COLO829 (cell line): ENCODE results near the gene PAM16.

Experiments
- DNase-seq: peaks from one replicate; pipeline ENCODE4 v3.0.0; 2012; ENCODE audit warnings: low spot score

PAM16 gene

DNA sequence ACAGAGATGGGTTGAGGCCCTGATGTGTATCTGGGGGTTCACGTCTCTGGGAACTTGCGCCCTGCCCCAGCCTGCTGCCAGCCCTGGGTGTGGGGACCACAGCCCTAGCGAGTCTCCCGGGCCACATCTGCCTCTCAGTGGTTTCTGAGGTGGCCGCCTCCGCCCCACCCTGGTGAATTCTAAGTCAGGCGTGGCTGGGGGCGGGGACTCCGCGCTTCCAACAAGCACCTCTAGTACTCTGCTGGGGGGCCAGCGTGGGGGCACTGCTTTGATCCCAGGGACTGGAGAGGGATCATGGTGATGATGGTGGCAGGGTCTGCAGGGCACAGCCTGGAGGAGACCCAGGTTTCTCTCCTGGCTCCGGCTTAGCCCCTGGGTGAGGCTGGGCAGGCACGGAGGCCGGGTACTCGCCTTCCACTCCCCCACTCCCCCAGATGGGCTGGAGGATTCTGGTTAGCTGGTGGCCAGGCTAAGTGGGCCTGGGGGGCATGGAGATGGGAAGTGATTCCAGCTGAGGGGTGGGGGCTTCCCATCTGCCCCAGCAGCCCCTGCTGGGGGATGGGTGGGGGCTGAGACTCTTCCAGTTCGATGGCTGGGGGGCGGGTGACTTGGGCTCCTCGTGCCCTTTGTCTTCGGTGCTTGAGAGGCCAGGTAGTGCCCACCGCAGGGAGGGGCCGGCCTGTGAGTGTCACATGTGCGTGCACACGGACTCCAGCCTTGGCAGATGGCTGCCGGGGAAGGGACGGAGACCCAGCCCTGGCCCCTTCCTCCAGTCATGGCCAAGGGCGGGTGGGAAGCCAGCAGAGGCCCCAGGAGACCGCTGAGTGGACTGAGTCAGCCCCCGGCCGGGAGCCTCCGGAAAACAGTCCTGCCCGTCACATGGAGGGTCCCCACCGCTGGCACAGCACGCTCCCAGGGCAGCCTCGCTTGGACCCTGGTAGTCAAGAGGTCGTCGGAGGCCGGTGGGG, 31.4 kb downstream of the PAM16 start:
- no peak for DNase-seq

DNA sequence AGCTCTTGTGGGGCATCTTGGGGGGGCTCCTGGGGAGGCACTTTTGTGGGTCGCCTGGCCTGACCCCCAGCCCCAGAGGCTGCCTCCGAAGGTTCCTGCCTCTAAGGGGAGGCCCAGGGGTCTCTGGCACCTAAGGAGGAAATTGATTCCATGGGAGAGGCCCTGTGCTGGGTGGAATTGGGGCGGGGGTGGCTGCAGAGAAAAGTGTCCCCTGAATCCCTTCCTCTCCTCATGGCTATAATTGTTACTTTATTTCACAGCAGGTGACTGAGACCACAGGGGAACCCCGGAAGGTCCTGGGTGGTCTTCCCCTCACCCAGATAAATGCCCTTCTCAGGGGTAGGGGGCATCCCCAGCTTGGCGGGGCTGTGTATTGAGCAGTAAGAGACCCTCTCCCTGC, 32.2 kb downstream of the PAM16 start:
- DNase-seq, result no peak

- DNase-seq, result no peak
Observed at GRCh38 chr16:4318451-4318910, 32.6 kb downstream of the PAM16 start.

- no peak for DNase-seq
Observed at GRCh38 chr16:4317532-4318450, 33.3 kb downstream of the PAM16 start.

GRCh38 chr16:4316864-4317531, 34.1 kb downstream of the PAM16 start:
- no peak for DNase-seq

DNA sequence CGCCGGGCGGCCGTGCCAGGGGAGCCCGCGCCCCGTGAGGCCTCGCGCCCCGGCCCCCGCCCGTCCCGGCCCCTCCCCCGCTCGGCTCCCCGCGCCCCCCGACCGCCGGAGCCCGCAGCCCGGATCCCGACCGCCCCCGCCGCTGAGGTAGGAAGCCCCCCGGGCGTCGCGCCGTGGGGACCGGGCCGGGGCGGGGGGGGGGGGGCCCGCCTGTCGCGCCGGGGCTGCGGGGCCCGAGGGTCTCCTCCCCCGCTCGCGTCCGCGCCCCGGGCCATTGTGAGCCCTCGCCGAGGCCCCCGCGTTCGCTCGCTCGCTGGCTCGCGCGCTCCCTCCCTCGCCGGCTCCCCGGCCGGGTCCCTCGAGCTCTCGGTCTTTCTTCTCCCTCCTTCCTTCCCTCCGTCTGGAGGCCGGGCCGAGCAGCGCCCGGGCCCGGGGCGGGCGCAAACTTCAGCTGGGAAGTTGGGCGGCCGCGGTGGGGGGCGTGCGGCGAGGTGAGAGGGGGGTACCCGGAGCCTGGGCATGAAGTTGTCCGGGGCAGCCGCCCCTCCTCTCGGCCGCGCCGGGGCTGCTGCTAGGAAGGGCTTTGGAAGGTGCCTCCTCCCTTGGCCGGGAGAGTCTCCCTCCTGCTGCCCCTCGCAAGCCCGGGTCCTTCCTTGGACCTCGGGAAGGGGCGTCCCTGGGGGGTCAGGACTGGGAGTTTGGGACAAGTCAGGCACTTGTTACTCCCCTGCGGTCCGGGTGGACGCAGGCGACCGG, 34.8 kb downstream of the PAM16 start:
- DNase-seq, result no peak

DNA sequence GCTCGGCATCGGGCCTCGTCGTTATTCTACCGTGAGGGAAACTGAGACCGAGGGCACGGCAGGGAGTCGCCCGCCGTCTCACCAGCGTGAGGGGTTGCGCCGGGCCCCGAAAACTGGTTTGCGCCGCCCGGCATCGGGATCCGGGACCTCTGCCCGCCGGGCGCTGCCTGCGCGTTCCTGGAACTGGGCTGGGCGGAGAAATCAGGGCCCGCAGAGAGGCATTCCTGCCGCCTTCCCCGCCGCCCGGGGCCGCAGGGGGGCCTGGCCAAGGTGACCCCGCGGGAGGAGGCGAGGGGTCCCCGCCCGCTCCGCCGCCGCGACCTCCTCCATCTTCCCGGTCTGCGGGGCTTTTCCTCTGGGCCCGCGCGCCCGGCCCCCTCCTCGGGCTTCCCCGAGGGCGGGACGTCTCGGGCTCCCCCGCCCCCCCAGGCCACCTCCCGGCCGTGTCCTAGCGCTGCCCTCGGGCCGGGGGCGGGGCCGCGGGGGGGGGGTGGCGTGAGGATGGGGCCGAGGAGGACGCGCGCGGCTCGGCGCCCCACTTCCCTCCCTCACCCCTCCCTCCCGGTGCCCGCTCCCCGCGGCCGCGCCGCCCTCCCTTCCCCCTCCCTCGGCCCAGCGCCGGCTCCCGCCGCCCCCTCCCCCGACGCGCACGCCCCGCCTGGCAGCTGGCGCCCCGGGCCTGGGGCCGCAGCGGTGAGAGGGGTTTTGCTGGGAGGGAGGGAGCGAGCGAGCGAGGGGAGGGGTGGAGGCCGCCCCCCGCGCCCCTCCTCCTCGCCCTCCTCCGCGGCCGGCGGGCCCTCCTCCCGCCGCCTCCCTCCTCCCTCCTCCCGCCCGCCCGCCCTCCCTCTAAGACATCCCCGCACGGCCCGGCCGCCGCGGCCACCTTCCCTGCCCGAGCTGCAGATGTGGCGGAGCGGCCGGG, 35.7 kb downstream of the PAM16 start, which contains the start of gene GLIS2:
Gene GLIS2, plus strand, starts transcription at position 882 of the 922 bp plus-strand sequence. CDS start 16,214 bp downstream, outside the sequence.
- DNase-seq, result no peak

- DNase-seq, result no peak
Observed at GRCh38 chr16:4314532-4315185, 36.5 kb downstream of the PAM16 start.

DNA sequence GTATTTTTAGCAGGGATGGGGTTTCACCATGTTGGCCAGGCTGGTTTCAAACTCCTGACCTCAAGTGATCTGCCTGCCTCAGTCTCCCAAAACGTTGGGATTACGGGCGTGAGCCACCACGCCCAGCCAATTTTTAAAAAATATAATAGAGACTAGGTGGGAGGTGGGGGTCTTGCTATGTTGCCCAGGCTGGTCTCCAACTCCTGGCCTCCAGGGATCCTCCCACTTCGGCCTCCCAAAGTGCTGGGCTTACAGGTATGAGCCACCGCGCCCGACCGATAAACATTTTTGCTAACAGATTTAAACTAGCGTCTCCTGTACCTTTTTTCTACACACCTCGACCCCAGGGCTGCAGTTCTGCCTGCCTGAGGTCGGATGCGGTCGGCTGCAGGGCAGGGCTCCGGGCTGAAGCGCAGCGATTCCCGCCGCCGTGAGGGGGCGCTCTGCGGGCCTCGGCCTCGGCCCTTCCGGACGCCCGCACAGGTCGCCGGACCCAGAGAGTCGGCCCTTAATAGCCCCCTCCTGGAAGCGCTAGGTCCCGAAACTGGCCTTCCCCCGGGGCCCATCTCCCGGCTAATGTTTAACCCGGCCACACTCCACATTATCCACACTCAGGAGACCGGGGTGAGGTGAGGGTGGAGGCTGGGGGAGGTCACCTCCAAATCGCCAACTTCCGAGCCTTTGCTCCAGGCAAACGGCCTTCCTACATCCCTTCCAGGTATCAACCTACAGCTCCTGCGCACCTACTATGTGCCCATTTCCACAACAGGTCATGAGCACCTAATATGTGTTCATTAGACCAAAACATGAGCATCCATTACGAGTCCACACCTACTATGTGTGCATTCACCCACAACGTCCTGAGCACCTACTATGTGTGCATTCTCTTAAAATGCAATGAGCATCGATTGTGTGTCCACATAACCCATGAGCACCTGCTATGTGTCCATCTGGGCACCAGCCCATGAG, 37.3 kb downstream of the PAM16 start:
- DNase-seq, result peak; percentile 29

DNA sequence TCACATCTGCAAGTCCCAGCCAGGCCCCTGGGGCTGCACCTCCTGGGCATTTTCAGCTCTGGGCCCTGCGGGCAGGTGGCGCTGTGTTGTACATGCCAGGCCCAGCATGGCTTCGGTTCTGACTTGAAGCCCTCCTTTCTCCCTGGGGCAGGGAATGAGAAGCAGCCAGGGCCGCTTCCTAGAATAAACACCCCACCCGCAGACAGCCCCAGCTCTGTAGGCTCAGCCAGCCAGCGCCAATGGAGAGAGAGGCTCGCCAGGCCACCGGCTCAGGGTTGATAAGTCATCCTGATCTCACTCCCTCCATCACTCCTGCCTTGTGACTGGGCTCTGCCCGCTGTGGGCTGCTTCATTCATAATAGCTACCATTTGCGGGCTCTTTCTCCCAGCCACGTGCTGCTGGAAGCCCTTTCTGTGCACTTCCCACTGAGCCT, 41.3 kb downstream of the PAM16 start:
- DNase-seq, result no peak

DNA sequence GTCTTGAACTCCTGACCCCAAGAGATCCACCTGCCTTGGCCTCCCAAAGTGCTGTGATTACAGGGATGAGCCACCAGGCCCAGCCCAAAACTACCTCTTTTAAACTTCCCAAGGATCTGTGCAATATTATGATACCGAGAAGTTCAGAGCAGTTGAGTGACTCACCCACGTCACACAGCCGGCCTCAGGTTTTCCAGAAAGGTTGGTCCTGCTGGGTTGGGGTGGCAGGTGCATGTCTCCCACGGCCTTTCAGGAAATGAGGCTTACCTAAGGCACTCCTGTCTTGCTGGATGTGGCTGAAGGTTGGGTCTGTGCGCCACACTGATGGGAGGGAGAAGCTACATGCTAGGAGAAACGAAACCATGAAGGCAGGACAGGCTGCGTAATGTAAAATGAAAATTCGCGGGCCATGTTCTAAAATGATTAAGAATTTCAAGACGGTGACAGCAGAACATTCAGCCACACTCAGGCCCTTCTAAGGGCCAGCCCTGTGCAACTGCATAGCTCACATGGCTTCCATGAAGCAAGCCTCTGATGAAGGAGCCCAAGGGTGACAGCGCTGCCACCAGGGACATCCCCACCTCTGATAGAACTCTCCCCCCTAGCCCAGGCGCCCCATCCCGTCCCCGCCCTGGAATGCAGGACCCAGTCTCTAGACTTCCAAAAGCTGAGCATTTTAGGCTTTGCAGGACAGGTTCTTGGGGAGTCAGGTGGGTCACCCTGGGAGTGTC, 41.9 kb downstream of the PAM16 start:
- DNase-seq, result no peak

DNA sequence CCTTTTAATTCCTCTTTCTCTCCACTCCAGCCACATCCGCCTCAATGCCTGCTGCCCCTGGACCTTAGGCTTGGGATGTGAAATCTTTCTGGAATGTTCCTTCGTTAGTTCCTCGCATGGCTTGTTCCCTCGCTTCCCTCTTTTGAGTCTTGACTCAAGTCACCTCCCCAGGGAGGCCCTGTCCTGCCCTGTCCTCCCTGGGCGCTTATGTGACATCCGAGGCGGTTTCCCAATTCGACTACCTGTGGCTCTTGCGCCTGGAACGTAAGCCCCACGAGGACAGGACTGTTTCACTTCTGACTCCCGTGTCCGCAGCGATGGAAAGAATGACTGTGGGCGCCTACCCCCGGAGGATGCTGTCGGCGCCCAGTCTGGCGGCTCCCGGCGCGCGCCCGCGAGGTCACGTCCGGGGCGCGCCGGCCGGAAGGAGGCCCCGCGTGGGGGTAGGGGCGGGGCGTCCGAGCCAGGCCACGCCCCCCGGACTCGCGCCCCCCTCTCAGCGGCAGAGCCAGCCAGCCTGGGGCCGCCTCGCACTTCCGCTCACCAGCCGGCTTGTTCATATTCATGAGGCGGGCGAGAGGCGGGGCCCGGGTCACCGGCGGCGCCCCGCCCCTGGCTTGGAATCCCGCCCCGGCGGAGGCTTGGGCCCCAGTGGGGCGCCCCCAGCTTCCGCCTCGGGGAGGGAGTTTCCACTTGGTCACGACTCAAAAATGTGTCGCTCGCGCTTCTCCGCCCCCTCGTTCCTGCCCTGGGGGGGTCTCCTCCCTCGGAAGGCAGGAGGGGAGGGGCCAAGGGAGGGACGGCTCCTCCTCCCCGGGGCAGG, 43.7 kb downstream of the PAM16 start:
- DNase-seq, result peak; percentile 93

DNA sequence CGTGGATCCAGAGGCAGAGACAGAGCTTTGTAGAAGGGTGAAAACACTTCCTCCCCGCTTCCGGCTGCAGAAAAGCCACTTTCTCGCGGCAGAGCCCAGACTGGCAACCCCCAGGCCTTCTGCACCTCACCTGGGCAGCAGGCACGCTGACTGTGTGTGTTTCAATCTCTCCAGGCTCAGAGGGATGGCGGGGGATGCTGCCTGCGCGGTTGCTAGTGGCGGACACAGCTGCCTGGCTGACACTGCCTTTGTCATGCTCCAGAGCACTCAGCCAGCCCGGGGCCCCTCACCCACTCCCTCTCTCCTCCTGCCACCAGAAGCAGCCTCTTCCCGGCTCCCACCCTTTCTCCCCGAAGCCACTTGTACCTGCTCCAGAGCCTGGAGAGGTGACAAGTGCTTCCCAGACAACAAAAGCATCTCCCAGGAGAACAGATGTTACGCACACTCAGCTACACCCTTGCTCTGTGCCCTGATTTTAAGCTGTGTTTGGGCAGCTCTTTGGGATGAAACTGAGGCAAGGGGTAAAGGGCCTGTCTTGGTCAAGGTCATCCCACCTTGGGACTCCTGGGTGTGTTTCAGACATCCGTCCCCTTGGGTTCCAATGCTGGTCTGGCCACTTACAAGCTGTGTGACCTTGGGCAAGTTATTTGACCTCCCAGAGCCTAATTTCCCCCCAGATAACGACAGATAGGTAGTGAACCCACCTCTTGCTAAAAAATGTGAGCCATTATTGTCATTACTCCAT, 44.5 kb downstream of the PAM16 start:
- no peak for DNase-seq

DNA sequence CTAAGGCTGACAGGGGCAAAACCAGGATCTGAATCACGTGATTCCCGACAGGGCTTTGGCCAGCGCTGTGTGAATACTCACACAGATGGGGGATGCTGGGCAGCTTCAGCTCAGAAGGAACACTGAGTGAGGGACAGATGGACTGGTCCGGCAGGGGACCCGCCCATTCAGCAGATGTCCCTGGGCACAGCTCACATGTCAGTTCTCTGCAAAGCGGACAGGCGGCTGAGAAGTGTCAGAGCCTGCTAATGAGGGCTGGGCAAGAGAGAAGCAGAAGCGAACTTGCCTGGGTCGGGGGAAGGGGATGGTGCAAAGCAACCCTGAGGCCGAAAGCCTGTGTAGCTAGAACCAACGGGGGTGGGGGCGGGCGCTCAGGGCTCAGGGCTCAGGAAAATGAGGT, 47.1 kb downstream of the PAM16 start:
- no peak for DNase-seq

GRCh38 chr16:4301968-4302367, 49.2 kb downstream of the PAM16 start:
- DNase-seq, result no peak

DNA sequence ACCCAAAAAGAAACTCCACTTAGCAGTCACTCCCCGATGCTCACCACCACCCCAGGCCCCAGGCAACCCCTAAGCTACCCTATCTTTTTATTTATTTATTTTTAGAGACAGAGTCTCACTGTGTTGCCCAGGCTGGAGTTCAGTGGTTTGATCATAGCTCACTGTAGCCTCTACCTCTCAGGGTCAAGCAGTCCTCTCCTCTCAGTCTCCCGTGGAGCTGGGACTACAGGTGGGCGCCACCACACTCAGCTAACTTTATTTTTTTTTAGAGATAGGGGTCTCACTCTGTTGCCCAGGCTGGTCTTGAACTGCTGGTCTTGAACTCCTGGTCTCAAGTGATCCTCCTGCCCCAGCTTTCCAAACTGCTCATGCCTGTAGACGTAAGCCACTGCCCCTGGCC, 49.9 kb downstream of the PAM16 start:
- no peak for DNase-seq
